Keratinocyte (primary cell): ENCODE data around the gene ACAP2.

Experiments used
- CTCF ChIP-seq, 3 experiments: IDR thresholded peaks in 1 of 3; conservative IDR thresholded peaks in 1 of 3; optimal IDR thresholded peaks in 1 of 3; 2 replicates in 2 of 3; 3 replicates in 1 of 3; pipeline versions ENCODE3 to v1.5.1; 2011; ENCODE audit warnings: low read length in 3 of 3, mild to moderate bottlenecking in 3 of 3, moderate library complexity in 2 of 3, control low read depth in 1 of 3, inconsistent platforms in 1 of 3; ENCODE audit not compliant: insufficient read depth in 2 of 3; ENCODE audit errors: extremely low read depth in 1 of 3
- EZH2 ChIP-seq: IDR thresholded peaks from one replicate; pipeline ENCODE4 v1.6.1; 2012; ENCODE audit warnings: inconsistent platforms, mild to moderate bottlenecking, low read length, moderate library complexity

DNA sequence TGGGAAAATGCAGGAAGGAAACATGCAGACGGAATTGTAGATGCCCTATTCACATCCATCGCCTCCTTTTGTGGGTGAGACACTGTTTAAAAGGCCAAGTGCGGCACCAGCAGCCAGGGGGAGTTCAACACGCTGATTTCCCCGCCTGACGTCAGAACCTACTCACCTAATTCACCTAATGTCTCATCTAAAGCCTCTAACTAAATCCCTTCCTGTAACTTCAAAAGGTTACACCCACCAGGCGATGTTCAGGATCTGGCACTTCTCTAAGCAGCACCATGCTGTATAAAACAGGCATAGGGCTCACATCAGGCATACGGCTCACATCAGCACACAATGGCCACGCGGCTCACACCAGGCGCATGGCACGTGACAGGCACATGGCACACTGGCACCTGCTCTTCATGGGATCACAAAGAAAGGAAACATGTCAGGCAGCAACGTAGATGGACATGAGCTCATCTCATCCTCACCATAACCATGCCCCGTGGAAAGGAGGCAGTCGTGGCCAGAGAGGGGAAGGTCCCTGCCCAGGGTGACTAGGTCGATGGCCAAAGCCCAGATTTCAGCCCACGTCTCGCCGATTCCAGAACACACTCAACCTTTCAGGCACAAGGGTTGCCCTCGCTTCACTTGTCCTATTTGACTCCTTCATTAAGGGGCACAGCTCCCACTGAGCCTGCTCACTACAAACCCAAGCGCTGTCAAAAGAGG is 193.6 kb downstream of the ACAP2 start:
- TF ChIP-seq EZH2, result no peak
- TF ChIP-seq CTCF (optimal IDR thresholded peaks at IDR 0.05 in 1 of 3, IDR thresholded peaks at IDR 0.05 in 1 of 3, conservative IDR thresholded peaks at IDR 0.05 in 1 of 3; ENCODE audit: extremely low read depth in 1 of 3, insufficient read depth in 2 of 3, low read length in 3 of 3), result no peak
